ENCODE results near the gene DSG3. TPM values are rescaled to one million over a fixed set of nuclear protein-coding genes. Genes with fewer than 3 reads are reported as not detected.

DSG3 gene, protein sequence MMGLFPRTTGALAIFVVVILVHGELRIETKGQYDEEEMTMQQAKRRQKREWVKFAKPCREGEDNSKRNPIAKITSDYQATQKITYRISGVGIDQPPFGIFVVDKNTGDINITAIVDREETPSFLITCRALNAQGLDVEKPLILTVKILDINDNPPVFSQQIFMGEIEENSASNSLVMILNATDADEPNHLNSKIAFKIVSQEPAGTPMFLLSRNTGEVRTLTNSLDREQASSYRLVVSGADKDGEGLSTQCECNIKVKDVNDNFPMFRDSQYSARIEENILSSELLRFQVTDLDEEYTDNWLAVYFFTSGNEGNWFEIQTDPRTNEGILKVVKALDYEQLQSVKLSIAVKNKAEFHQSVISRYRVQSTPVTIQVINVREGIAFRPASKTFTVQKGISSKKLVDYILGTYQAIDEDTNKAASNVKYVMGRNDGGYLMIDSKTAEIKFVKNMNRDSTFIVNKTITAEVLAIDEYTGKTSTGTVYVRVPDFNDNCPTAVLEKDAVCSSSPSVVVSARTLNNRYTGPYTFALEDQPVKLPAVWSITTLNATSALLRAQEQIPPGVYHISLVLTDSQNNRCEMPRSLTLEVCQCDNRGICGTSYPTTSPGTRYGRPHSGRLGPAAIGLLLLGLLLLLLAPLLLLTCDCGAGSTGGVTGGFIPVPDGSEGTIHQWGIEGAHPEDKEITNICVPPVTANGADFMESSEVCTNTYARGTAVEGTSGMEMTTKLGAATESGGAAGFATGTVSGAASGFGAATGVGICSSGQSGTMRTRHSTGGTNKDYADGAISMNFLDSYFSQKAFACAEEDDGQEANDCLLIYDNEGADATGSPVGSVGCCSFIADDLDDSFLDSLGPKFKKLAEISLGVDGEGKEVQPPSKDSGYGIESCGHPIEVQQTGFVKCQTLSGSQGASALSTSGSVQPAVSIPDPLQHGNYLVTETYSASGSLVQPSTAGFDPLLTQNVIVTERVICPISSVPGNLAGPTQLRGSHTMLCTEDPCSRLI
- total RNA-seq (2013; cell fraction: nucleolus; rRNA removed) = not detected in 2 replicates
- total RNA-seq (2014; rRNA removed) = 0.28 and 0.49 TPM in 2 replicates
- 0.36 and 0.41 TPM in 2 replicates for total RNA-seq (2014; rRNA removed; fragmentation: Illumina TruSeq; extraction: Trizol)
- 0.24 and 0.31 TPM in 2 replicates for total RNA-seq (2021)
- not detected for polyA plus RNA-seq (2011; ENCODE audit: low read depth)
- 0.01 TPM in 1 of 2 replicates, not detected in the other for polyA plus RNA-seq (2011; rRNA removed)
- not detected in 2 replicates for polyA plus RNA-seq (2011; cell fraction: cytosol; rRNA removed)
- polyA plus RNA-seq (2011; cell fraction: nucleus; rRNA removed) = 0.03 TPM in 1 of 2 replicates, not detected in the other
- not detected in 2 replicates for polyA plus RNA-seq (2012)
- 0.27 and 0.34 TPM in 2 replicates for polyA plus RNA-seq (2014; fragmentation: Illumina TruSeq; extraction: Trizol)
- polyA plus RNA-seq (2014; fragmentation: Nextera tagmentation; extraction: Ambion mirVana) = under 1 TPM; 0.05 to 0.14 TPM
- polyA plus RNA-seq (2014; rRNA removed) = 0.16 and 0.32 TPM in 2 replicates
- under 1 TPM; 0.21 to 0.31 TPM for polyA plus RNA-seq (2016; fragmentation: Nextera tagmentation; extraction: Ambion mirVana)
- 0.07 TPM in 1 of 2 replicates, not detected in the other for polyA minus RNA-seq (2011; rRNA and poly(A)+ RNA removed)
- polyA minus RNA-seq (2011; cell fraction: cytosol; rRNA and poly(A)+ RNA removed) = not detected in 2 replicates
- not detected in 2 replicates for polyA minus RNA-seq (2011; cell fraction: nucleus; rRNA and poly(A)+ RNA removed)
- Bru-seq, nascent RNA = not detected
- percentile 3 among the genes with signal in this experiment for BruChase-seq, experiment 1, labeled RNA remaining after a 6-hour chase
- percentile 3 among the genes with signal in this experiment for BruChase-seq, experiment 2, labeled RNA remaining after a 2-hour chase
- long read RNA-seq, experiment 1 = 0 reads
- long read RNA-seq, experiment 2 = 0 reads

DNA sequence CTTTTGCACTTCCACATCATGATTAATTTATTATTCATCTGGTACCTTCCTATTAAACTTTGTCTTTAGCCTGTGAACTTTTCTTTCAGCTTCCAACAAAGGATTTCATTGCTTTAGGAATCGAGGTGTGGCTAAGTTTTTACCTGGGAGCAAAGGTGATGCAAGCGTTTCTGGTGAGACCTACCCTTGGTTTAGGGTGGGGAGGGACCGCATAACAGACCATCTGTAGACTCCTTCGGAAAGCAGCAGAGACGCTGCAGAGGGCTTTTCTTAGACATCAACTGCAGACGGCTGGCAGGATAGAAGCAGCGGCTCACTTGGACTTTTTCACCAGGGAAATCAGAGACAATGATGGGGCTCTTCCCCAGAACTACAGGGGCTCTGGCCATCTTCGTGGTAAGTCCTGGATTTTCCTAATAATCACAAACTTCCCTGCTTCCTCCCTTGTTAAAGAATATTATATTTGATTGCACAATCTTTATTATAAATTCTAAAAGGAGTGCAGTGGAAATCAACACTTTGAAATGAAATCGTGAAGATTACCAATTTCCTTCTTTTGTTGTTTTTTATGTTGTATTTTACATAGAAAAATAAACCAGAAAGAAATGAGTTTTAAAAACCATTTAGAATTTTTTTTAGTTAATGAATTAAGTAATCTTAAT lies at the start of gene DSG3:
Gene DSG3 (plus strand): TSS at position 212 of the 662 bp plus-strand sequence. CDS start 137 bp downstream, at position 349.
- Histone ChIP-seq H3K4me2 (ENCODE audit: control insufficient read depth, insufficient read depth) (no peak within 1 kb of the TSS), H3K4me3 (no peak within 1 kb of the TSS), H3K27ac (ENCODE audit: control insufficient read depth, insufficient read depth) (no peak within 1 kb of the TSS), H3K9me3 (replicated peaks; ENCODE audit: control insufficient read depth, insufficient read depth, low read length) (no peaks in the 10 kb centered on the region), H3K79me2 (ENCODE audit: control insufficient read depth, insufficient read depth, low read length) (no peaks in the 10 kb centered on the region), H3K27me3 (replicated peaks in 1 of 2; ENCODE audit: control insufficient read depth in 2 of 2, insufficient read depth in 2 of 2, low read length in 1 of 2) (no peaks in the 10 kb centered on the region; a peak in 1 of 4 replicates), H4K20me1 (ENCODE audit: control insufficient read depth, insufficient read depth) (no peaks in the 10 kb centered on the region), H3K4me1 (ENCODE audit: control insufficient read depth, insufficient read depth, low read length) (no peaks in the 10 kb centered on the region), H3K36me3 (ENCODE audit: control insufficient read depth in 2 of 2, insufficient read depth in 2 of 2, low read length in 1 of 2) (no peaks in the 10 kb centered on the region), H2AFZ (ENCODE audit: control insufficient read depth, low read depth, low read length) (no peak within 1 kb of the TSS), H3K9ac (ENCODE audit: control insufficient read depth, insufficient read depth, low read length) (no peak within 1 kb of the TSS)
- ATAC-seq = no peak
- intact Hi-C loops (cut with micrococcal nuclease; ENCODE audit: unreplicated experiment) = no loop called here
- in situ Hi-C loops (cut with MboI) = no loop called here
- 53% methylated on average over 9 of the region's 9 CpGs for WGBS (ENCODE audit: insufficient coverage, insufficient replicate concordance, low lambda C conversion rate, missing lambda C conversion rate)
- ChIA-PET RAD21 (ENCODE audit: unreplicated experiment) (interaction anchor here (1.5 kb wide), 1 partner anchor 115 kb away, joined by 3 read pairs; no protein-coding TSS in a partner anchor), CTCF (no interaction called here), POLR2A (no interaction called here), SMC1A (ENCODE audit: uncharacterized antibody, unreplicated experiment) (no interaction called here)
- no peak for FAIRE-seq
- no peak for DNase-seq (ENCODE audit: low read depth, low spot score)
- BruUV-seq (replicated peaks) = no TSS peak
- TF ChIP-seq HCFC1 (IDR thresholded peaks at IDR 0.05; ENCODE audit: low read length) (no peak), CBFB (IDR thresholded peaks at IDR 0.05; ENCODE audit: low read depth) (no peak), TCF7 (IDR thresholded peaks at IDR 0.05; ENCODE audit: borderline replicate concordance) (no peak), JUND (IDR thresholded peaks at IDR 0.05; ENCODE audit: low read depth, low read length) (no peak), TCF12 (IDR thresholded peaks at IDR 0.05; ENCODE audit: low read depth, low read length) (no peak), EP300 (IDR thresholded peaks at IDR 0.05; ENCODE audit: borderline replicate concordance in 1 of 2, control insufficient read depth in 1 of 2, low read depth in 2 of 2, low read length in 2 of 2) (no peak), USF2 (IDR thresholded peaks at IDR 0.05; ENCODE audit: borderline replicate concordance, low read depth, low read length) (no peak), MXI1 (IDR thresholded peaks at IDR 0.05; ENCODE audit: low read depth, low read length) (no peak), MTA3 (IDR thresholded peaks at IDR 0.05; ENCODE audit: borderline replicate concordance, low read length) (no peak), ATF7 (IDR thresholded peaks at IDR 0.05; ENCODE audit: low read depth) (no peak), ZBED1 (IDR thresholded peaks at IDR 0.05; ENCODE audit: borderline replicate concordance) (no peak)
- TF ChIP-seq, protein P1, sequence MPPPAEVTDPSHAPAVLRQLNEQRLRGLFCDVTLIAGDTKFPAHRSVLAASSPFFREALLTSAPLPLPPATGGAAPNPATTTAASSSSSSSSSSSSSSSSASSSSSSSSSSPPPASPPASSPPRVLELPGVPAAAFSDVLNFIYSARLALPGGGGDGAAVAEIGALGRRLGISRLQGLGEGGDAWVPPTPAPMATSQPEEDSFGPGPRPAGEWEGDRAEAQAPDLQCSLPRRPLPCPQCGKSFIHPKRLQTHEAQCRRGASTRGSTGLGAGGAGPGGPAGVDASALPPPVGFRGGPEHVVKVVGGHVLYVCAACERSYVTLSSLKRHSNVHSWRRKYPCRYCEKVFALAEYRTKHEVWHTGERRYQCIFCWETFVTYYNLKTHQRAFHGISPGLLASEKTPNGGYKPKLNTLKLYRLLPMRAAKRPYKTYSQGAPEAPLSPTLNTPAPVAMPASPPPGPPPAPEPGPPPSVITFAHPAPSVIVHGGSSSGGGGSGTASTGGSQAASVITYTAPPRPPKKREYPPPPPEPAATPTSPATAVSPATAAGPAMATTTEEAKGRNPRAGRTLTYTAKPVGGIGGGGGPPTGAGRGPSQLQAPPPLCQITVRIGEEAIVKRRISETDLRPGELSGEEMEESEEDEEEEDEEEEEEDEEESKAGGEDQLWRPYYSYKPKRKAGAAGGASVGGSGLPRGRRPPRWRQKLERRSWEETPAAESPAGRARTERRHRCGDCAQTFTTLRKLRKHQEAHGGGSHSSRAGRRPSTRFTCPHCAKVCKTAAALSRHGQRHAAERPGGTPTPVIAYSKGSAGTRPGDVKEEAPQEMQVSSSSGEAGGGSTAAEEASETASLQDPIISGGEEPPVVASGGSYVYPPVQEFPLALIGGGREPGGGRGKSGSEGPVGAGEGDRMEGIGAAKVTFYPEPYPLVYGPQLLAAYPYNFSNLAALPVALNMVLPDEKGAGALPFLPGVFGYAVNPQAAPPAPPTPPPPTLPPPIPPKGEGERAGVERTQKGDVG (CRISPR knock-in tag; IDR thresholded peaks at IDR 0.05) = no peak

All from GM12878 (cell line).